Measurements from ENCODE around the gene CD99L2.
A peak's percentile ranks its signal among the peaks of the same experiment; 100 is the strongest.

The CD99L2 gene, protein sequence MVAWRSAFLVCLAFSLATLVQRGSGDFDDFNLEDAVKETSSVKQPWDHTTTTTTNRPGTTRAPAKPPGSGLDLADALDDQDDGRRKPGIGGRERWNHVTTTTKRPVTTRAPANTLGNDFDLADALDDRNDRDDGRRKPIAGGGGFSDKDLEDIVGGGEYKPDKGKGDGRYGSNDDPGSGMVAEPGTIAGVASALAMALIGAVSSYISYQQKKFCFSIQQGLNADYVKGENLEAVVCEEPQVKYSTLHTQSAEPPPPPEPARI

DNA sequence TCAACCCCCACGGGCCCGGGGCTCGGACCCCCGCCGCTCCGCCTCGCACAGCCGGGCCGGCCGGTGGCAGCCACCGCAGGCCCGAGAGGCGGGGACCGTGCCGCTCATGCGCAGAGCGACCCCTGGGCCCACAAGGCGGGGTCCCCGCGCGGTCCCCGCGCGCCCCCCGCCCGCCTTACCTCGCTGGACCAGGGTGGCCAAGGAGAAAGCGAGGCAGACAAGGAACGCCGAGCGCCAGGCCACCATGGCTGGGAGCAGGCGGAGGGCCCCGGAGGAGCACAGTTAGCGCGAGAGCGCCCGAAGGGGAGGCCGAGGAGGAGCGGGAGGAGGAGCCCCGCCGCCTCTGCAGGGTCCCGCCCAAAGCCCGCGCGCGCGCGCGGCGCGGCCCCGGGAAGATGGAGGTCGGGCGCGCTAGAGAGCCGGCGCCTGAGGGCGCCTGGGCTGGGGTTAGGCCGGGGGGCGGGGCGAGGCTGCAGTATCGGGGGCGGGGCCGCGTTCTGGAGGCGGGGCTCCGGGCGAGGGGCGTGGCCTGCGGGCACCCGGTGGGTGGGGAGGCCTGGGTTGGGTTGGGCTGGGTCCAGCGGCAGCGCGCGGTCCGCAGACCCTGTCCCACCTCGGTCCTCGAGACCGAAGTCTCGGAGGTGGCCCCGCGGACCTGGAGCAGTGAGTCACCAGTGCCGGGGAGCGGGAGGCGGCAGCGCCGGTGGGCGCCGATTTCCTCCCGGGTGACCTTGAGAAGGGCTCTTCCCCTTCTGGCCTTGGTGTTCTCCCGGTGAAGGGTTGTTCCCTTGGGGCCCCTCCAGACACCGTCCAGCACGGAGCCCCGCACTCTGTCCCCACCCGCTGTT lies at the start of gene CD99L2:
Gene CD99L2 (minus strand): TSS at position 326 of the 848 bp plus-strand sequence. CDS start 80 bp downstream, at position 246.
- peak; percentile 10 for DNase-seq

DNA sequence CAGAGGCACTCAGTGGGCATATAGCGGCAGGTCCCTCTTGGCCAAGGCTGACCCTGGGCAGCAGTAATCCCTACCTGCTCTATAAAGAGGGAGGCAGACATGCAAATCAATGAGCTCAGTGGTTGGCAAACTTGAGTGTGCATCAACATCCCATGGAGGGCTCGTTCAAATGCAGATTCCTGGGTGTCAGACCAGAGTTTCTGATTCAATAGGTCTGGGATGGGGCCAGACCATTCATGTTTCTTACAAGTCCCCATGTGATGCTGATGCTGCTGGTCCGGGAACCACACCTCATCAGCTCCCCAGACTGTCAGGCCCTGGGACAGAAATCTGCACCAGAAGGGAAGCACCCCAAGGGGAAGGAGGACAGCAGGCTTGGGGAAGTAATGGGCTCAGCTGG lies 45.8 kb upstream of the CD99L2 start:
- DNase-seq: no peak

DNA sequence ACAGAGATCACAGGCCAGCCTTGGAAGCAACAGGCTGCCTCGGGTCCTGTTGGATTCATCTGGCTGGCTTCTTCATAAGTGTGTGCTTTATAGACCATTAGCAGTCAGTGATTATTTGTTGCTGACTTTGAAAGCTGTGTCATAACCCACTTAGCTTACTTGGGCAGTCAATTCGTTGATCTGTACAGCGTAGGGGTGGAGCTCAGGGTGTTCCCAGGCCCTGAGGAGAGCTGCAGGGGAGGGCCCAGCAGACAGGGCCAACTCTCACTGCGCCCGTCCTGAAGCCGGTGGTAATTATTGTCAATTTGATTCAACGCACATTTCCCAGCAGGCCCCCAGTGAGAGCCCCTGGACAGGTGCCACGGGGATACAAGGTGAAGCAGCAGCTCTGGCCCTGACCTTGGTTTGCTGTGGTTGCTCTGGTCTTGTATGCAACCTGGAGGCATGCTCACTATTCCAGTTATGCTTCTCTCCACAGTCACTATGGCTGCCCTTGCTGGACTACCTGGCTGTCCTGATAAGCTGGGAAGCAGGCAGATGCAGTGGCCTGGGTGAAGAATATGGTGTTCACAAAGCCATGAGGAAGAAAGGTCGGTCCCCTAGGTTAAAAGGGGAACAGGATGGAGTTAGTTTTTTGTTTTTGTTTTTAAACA lies 44.6 kb upstream of the CD99L2 start:
- DNase-seq: no peak

DNA sequence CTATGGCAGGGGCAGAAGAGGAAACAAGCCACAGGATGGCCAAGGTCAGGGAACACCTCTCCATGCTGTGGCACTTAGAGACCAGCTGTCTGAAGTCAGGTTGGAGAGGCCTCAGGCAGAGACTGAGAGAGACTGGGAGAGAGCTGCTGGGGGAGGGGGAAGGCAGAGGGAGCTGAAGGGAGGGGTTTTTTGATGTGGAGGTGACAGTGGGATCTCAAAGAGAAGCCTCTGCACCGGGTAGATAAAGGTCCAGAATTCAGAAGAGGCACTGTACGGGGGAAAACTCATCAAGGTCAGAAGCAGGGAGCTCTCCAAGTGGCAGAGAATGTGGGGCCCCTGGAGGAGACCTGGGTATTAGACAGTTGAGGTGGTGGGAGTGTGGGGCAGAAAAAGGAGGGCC lies 43.1 kb upstream of the CD99L2 start:
- no peak for DNase-seq

DNA sequence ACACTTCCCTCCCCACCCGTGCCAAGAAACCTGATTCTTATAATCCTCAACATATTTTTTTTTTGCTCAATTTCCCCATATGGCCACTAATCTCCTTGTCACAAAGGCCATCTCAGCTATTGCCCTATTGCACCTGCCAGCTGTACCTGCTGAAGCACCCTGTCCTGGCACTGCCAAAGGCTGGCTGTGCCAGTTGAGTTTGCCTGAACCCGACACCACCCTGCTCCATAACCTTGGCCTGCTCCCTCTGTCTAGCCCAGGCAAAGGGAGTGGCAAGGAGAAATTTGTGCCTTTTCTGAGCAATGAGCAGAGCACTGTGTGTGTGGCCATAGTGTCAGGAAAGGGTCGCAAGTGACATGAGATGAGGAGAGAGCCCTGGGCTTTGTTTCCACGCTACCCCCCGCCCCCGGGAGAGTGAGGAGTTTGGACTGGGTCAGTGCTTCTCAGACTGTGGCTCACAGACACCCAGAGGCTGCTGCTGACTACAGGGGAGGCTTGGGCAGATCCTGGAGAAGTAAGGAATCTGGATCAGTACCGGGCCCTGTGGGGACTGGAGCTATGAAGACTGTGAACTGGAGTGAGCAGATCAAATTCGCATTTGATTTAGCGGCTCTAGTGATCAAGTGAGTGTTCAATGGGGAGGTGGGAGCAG lies 42.5 kb upstream of the CD99L2 start:
- DNase-seq: no peak

DNA sequence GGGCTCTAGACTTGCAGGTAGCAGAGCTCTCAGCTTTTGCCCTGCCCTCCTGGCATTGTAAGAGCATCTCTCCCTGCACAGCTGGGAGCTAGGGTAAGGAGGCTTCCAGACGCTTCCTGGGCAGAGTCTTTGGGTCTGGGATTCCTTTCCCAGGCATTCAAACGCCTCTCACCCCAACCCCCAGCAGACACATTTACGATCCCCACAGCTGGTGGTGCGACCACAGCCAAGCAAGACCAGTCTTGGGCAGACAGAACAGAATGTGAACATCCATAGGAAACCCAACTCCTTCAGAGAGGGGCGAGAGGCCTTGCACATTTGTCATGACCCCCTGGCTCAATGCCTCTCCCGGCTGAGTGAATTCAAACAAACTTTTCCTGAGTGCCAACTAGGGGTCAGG lies 38.1 kb upstream of the CD99L2 start:
- no peak for DNase-seq

DNA sequence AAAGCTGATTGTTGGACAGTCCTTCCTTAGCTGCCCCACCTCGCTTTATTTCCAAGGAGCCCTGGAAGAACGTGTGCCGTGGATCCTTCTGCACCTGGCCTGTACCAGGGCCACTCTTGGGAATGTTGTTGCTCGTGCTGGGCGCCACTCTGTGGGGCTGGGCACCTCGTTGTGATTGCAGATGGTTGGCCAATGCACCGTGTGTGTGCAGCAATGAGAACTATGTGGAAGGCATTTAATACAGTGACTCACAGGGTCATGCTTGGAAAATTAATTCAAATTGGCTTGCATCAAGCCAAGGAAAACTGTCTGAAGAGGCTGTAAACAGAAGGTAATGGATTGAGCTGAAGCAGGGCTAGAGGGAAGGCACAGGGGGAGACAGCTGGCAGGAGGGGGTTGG lies 37.0 kb upstream of the CD99L2 start:
- no peak for DNase-seq

DNA sequence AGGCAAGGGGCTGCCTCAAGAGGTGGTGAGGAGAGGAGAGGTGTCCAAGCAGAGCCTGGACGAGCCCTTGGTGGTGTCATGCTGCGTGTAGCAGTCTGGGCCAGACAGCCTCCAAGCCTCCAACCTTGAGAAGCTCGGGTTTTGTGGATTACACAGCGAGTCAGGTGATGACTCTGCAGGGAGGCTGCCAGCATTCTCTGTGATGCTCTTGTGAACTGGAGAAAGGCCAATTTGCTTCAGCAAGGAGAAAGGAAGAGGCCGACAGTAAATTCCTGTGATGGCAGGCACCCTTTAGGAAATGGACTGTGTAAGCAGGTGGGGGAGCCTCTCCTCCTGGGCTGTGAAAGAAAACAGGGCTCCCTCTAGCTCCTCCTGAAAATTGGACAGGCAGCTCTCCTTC lies 36.0 kb upstream of the CD99L2 start:
- DNase-seq: no peak

DNA sequence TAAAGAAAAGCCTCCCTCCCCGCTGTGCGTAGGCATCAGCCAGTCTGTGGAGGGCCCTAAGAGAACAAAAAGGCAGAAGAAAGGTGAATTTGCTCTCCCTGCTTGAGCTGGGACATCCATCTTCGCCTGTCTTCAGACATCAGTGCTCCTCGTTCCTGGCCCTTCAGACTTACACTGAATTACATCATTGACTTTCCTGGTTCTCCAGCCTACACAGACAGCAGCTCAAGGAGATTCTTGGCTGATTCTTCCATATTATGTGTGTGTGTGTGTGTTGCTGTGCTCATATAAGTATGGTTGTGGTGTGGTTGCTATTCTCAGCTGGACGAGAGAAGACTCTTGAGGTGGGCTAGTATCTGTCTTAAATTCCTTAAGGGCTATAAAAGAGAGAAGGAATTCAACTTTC lies 35.5 kb upstream of the CD99L2 start:
- DNase-seq: no peak

DNA sequence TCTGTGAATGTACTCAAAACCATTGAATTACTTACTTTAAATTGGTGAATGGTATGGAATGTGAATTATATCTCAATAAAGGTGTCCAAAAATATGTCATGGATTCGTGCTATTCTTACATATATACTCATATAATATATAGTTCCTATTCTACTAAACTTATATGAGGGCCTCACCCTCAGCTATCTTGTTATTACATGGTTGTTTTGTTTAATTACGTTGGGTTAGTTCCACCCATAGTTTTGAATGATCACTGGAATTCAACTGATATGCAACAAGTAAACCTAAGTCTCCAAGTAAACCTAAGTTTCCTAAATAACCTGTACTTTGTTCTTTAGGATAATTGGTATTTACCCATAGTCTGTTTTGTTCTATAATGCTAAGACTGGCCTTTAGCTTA lies 30.6 kb upstream of the CD99L2 start:
- no peak for DNase-seq

DNA sequence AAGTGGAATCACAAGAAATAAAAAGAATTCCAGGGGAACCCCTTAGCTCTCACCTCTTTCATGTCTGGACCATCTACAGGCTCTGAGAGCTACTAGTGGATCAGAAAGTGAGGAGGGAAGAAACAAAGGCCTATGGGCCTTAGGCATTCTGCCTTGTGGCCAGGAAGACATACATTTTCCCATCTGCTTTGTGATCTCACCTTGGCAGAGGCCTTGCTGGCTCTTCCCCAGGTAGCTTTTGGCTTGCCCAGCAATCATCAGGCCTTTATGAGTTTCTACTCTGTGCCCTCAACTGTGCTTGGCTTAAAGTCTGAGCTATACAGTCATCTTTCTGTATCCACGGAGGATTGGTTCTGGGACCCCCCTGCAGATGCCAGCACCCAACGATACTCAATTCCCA lies 28.3 kb upstream of the CD99L2 start:
- DNase-seq: no peak

DNA sequence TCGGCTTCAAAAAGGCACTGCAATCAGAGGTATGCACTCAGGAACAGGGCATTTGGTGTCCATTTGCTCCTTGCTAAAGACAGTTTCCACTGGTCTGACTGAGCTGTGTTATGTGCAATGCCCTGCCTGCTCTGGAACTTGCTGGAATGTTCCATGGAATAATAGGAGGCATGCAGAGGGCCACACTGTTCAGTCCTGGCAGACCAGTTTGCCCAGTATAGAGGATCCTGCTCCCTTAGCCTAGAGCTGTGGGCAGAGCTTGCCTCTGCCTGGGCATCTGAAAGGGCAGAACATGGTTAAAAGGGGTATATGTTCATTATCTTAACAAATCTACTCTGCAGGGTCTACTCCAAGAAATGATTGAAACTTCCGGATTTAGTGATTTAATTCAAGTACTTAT lies 27.8 kb upstream of the CD99L2 start:
- no peak for DNase-seq

DNA sequence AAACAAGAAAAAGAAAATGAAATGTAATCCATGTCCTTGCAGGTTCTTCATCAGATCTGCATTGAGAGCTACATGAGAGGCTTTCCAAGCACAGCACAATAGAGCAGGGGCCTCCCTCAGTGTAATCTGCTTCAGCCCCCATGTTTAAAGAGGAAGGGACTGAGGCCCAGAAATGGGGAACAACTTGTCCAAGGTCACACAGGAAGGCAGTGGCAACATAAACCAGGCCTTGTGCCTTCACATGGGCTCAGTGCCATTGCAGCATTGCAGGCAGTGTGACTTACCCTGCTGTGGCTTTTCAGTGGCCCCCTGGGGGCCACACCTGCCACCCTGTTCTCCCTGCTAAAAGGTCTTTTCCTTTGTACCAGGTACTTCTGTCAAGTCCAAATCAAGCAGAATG lies 20.9 kb upstream of the CD99L2 start:
- no peak for DNase-seq

DNA sequence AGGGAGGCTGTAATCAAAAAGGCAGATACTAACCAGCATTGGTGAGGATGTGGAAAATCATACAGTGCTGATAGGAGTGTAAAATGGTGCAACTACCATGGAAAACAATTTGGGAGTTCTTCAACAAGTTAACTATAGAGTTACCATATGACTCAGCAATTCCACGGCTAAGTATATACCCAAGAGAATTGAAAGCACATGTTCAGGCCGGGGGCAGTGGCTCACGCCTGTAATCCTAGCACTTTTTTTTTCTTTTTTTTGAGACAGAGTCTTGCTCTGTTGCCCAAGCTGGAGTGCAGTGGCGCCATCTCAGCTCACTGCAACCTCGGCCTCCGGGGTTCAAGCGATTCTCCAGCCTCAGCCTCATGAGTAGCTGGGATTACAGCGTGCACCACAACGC lies 15.0 kb upstream of the CD99L2 start:
- DNase-seq: no peak

DNA sequence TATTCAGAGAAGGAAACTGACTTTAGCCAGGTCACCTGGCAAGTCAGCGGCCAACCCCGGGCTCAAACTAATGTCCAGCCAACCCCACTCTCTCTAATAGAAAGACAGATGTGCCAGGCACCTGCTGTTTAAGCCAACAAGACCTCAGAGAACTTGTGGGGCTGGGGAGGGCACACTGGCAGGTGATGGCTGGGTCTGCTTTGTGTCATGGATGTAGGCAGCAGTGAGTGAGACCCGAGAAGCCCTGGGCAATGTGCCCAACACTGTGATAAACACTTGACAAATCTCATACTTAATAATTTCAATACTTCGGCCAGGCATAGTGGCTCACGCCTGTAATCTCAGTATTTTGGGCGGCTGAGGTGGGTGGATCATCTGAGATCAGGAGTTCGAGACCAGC lies 9.0 kb upstream of the CD99L2 start:
- no peak for DNase-seq

DNA sequence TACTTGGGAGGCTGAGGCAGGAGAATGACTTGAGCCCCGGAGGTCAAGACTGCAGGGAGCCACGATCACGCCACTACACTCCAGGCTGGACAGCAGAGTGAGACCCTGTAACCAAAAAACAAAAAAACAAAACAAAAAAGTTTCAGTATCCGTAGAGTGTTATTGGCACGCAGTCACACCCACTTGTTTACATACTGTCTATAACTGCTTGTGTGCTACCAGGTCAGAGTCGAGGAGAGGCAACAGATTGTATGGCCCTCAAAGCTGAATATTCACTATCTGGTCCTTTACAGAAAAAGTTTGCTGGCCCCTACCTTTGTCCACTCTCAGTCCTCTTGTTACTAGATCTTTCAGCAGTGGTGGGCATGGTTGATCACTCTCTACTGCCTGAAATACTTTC lies 8.2 kb upstream of the CD99L2 start:
- no peak for DNase-seq

DNA sequence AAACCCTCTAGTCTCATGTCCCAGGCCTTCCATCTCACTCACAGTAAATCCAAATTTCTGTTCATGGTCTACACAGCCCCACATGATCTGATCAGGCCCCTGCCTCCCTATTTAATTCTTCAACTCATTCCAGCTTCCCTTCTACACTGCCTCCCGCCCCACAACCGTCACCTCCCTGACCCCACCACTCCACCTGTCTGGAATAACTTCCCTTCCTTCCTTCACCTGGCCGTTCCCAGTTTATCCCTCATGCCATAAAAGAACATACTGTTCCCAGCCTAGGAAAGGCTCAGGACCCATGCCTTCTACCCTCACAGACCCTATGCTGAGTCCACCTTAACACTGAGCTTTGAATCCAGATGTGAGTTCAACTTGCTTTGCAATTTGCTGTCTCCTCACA lies 6.8 kb upstream of the CD99L2 start:
- no peak for DNase-seq

DNA sequence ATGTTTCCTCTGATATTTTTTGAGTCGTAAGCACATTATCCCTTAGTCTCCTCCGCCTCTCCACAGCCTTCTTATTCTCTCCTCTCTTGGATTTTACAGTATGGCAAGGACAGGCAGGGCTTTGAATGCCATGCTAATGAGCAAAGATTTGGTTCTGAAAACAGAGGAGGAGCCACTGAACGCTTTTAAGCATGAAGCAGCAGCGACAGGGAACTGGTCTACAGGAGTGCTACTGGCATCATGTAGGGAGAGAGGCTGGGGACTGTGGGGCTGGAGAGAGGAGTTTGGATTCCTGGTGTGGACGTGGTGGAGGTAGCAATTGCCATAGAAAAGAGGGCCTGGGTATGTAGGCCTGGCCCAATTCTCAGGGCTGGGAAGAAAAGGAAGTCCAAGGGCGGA lies 4.6 kb upstream of the CD99L2 start:
- DNase-seq: no peak

DNA sequence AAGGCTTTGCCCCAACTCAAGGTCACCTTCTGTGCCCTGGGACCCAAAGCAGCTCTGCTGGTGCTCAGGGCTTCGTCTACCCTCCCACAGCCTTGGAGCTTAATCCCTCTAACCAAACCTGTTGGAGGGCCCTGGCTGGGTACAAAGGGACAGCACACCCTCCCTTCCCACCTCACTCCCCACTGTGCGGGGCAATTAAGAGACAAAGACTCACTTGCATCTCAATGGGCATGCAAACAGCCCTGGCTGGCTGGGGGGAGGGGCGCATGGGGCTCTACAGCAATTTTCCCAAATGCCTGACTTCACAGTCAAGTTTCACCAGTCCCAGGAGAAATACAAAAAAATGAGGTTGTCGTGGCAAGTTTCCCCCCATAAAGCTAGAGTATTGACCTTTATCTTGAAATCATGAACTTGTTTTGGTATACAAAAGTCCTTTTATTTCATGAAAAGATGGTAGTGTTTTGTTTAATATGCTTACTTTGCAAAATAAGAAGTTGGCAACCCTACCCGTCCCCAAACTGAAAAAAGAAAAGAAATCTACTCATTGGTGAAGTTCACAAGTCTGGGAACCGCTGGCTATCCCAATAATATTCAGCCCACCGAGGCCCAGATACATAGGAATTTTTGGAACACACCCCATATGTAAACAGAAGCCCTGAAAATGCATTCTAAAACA lies 4.1 kb upstream of the CD99L2 start:
- DNase-seq: no peak

DNA sequence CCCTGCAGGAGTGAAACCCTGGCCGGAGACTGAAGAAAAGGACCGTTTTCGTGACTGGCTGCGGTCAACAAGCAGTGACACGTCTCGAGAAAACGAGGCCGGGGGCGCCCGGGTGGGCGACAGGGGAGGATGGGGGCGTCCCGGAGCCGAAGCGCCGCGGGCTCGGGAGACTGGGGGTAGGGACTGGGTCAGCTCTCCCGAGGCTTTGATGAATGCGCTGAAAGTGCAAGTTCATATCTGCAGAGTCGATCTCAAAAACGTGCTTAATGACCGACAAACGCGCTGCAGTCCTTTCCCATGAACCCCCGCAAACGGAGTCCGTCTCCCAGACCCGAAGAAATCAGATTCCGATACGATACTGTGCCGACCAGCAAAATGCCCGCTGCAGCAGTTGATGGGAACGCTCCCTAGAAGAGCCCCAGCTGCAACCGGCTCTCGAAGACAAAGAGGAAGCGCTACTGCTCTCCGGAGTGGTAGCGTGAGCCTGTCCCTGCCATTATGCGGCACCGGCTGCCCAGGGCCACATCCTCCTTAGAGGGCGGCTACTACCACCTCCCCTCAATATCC lies 806 bp upstream of the CD99L2 start:
- DNase-seq: no peak

DNA sequence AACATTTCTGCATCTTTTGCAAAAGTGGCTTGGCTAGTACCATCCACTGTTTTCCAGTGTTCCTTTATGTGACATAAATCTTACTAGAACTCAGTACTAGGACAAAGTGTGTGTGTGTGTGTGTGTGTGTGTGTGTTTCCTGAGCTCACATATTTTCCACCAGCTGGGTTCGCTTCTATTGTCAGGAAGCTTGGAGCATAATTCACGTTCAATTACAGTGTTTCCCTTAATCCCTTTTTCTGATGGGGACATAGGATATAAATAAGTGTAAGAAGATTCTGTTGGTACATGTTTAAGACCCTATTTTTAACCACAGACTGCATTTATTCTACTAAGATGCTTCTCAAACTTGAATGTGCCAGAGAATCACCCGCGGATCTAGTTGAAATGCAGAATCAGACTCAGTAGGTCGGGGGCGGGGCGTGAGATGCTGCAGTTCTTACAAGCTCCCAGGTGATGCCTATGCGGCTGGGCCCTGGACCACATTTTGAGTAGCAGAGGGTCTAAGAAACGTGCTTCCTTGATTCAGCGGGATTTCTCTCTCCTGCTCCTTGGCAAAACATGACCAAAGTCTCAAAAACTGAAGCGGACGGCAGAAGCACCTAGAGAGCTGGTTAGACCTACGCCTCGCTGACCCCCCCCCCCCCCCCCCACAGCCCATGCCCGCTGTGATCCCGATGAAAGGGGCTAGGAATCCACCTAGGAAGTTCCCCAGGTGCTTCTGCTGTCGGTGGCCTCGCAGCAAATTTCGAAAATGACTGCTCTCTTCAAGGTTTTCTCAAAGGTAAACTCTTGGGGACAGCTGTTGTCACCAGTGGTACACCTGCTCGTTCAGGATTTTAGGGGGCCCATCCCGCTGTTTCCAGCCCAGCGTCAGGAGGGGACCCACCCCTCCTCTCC lies 797 bp downstream of the CD99L2 start:
- DNase-seq: no peak

DNA sequence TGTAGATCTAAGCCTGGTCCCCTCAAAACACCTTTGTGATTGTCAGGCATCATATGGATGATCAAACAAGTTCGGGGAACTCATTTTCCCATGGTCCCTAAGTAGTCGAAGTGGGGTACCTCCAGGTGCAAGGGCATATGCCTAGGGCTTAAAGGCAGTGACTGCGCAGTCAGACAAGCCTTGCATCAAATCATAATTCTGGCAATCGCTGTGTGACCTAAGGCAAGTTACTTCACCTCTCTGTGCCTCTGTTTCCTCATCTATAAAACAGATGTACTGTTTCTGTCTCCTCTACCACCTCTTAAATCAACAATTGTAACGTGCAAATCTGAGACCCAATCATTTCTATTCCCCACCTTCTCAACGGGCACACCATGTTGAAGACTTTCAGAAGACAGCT lies 1.8 kb downstream of the CD99L2 start:
- no peak for DNase-seq

Measured in cortex of kidney (tissue), 1 donor.